ENCODE results near the gene MAN1A2. TPM values are rescaled to one million over a fixed set of nuclear protein-coding genes. Genes with fewer than 3 reads are reported as not detected.
A peak's percentile ranks its signal among the peaks of the same experiment; 100 is the strongest.
"Not testable (repeated sequence)": the region's sequence is repeated elsewhere in the genome, so short reads cannot be mapped to it uniquely, and the experiment has no call there.

Gene MAN1A2
- 10 to 100 TPM; 10.9 to 11.8 (median 11.3) TPM for polyA plus RNA-seq

GRCh38 chr1:117367046-117368025 is at the start of gene MAN1A2:
TSS of gene MAN1A2 (plus strand) at chr1:117367449. CDS start at chr1:117368184, 735 bp downstream.
- peak within 1 kb of the TSS; percentile 83 for H3K27ac ChIP-seq (ENCODE audit: low read depth, low read length)
- 0% methylated on average over 44 to 93 of the region's 93 CpGs for WGBS, 3 donors

- 87 to 97% (median 88%) methylated on average over 1 of the region's 1 CpG for whole genome bisulfite sequencing, 3 donors
- H3K27ac ChIP-seq (ENCODE audit: low read depth, low read length): no peak overlapping the region
These were observed 49.2 kb upstream of the MAN1A2 start for GRCh38 chr1:117318011-117318410.

DNA sequence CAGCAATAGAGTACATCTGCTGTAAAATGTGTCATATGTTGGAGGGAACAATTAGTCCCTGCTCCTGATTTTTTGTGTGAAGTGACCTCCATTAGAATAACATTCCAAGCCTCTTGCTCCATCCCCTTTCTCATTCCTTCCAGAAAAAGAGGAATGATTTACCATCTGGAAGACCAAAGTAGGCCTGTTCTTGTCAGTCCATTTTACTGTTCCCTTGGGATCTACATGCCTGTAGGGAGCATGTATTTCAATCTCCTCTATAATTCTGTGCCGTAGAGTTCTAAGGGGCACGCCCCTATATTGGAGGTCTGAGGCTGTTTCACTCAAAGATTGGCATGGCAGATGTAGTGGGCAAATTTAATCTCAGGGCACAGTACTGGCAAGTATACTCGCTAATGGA is 48.8 kb upstream of the MAN1A2 start:
- H3K27ac ChIP-seq (ENCODE audit: low read depth, low read length): no peak overlapping the region
- WGBS, 3 donors: 79 to 91% (median 86%) methylated on average over 3 of the region's 3 CpGs

- H3K27ac ChIP-seq (ENCODE audit: low read depth, low read length): no peak overlapping the region
- WGBS, 3 donors: 95 to 100% (median 95%) methylated on average over 1 of the region's 1 CpG
These were observed 46.7 kb upstream of the MAN1A2 start for GRCh38 chr1:117320515-117320914.

GRCh38 chr1:117321680-117322609 is 45.3 kb upstream of the MAN1A2 start:
- WGBS, 3 donors: 48 to 71% (median 54%) methylated on average over 5 of the region's 5 CpGs
- H3K27ac ChIP-seq (ENCODE audit: low read depth, low read length): no peak overlapping the region

DNA sequence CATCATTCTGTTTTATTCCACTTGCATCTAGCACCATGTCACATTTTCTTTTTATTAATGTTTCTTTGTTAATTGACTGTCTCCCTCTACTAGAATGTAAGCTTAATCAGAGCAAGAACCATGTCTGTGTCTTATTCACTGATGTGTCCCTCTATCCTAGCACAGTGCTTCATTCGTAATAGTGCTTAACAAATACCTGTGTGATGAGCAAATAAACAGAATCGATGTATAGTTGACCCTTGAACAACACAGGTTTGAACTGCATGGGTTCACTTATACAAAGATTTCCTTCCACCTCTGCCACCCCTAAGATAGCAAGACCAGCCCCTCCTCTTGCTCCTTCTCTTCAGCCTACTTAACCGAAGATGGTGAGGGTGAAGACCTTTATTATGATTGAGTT is 42.9 kb upstream of the MAN1A2 start:
- 44 to 75% (median 74%) methylated on average over 3 of the region's 3 CpGs for WGBS, 3 donors
- H3K27ac ChIP-seq (ENCODE audit: low read depth, low read length): no peak overlapping the region

- 91 to 93% (median 93%) methylated on average over 6 of the region's 6 CpGs for WGBS, 3 donors
- not testable (repeated sequence) for H3K27ac ChIP-seq (ENCODE audit: low read depth, low read length)
These were observed 41.2 kb upstream of the MAN1A2 start for GRCh38 chr1:117326035-117326434.

DNA sequence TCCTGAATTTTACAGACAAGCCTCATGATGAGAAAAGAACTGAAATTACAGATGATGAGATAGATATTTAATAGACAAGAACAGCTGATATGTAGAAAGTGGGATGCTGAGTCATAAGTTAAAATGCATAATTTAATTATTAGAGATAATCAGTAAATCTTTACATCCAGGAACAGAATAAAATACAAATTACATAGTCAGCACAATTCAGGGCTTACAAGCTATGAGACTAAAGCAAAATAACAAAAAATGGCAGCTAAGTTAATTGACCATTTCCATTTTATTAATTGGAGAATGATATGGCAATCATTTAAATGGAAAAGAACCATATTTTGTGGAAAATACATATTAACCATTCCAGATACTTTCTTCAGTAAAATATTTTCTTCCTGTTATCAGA is 40.2 kb upstream of the MAN1A2 start:
- no peak overlapping the region for H3K27ac ChIP-seq (ENCODE audit: low read depth, low read length)

- H3K27ac ChIP-seq (ENCODE audit: low read depth, low read length): no peak overlapping the region
- 89 to 92% (median 91%) methylated on average over 4 of the region's 4 CpGs for WGBS, 3 donors
These were observed 31.7 kb upstream of the MAN1A2 start for GRCh38 chr1:117335376-117336086.

DNA sequence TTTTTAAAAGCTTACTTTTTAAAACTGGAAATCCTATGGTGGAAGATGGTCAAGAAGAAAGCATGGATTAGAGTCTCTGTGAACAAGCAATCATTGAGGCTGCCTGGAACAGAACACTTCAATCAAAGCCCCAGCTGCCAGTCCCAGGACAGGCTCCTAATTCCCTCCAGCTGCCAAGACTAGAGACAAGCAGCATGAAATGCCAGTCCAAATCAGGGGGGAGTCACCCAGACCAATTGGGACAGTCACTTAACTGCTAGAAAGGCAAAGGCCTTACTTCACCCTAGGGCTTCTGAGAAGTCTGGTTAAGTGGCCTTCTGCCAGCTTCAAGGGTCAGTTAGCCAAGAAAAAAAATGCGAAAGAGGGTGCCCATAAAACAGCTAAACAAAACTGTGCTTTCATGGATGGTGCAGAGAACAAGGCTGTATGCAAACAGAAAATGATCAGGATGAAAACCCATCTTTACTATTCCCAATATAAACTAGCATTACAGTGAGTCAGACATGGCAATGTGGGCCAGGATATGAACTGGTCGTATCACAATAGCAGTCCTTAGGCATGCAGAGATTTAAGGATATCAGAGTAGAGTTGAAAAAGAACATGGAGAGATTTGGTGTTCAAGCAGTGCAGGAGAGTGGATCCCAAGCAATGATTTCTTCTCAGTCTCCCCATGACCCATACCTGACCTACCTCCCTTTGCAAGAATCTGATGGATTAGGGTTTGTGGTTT is 31.0 kb upstream of the MAN1A2 start:
- no peak overlapping the region for H3K27ac ChIP-seq (ENCODE audit: low read depth, low read length)
- WGBS, 3 donors: 31 to 43% (median 39%) methylated on average over 2 of the region's 2 CpGs

GRCh38 chr1:117339866-117340700 is 27.2 kb upstream of the MAN1A2 start:
- 50 to 65% (median 63%) methylated on average over 6 of the region's 6 CpGs for WGBS, 3 donors

GRCh38 chr1:117341123-117341522 is 26.1 kb upstream of the MAN1A2 start:
- H3K27ac ChIP-seq (ENCODE audit: low read depth, low read length): no peak overlapping the region
- WGBS, 3 donors: 89 to 96% (median 91%) methylated on average over 5 of the region's 5 CpGs

More at GRCh38 chr1:117339866-117340700, 27.2 kb upstream of the MAN1A2 start:
- no peak overlapping the region for H3K27ac ChIP-seq (ENCODE audit: low read depth, low read length)

- 88 to 92% (median 92%) methylated on average over 2 of the region's 2 CpGs for WGBS, 3 donors
- H3K27ac ChIP-seq (ENCODE audit: low read depth, low read length): no peak overlapping the region
These were observed 24.9 kb upstream of the MAN1A2 start for GRCh38 chr1:117342397-117342796.

- no peak overlapping the region for H3K27ac ChIP-seq (ENCODE audit: low read depth, low read length)
- 79 to 88% (median 86%) methylated on average over 4 of the region's 4 CpGs for WGBS, 3 donors
These were observed 20.9 kb upstream of the MAN1A2 start for GRCh38 chr1:117346206-117346928.

- 85 to 89% (median 87%) methylated on average over 4 of the region's 4 CpGs for WGBS, 3 donors
- no peak overlapping the region for H3K27ac ChIP-seq (ENCODE audit: low read depth, low read length)
These were observed 19.3 kb upstream of the MAN1A2 start for GRCh38 chr1:117347907-117348306.

DNA sequence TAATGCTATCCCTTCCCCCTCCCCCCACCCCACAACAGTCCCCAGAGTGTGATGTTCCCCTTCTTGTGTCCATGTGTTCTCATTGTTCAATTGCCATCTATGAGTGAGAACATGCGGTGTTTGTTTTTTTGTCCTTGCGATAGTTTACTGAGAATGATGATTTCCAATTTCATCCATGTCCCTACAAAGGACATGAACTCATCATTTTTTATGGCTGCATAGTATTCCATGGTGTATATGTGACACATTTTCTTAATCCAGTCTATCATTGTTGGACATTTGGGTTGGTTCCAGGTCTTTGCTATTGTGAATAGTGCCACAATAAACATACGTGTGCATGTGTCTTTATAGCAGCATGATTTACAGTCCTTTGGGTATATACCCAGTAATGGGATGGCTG is 14.6 kb upstream of the MAN1A2 start:
- WGBS, 3 donors: 95 to 100% (median 100%) methylated on average over 2 of the region's 3 CpGs
- H3K27ac ChIP-seq (ENCODE audit: low read depth, low read length): not testable (repeated sequence)

Measured in adipose tissue (tissue), 3 donors.